GM23338 (cell line): ENCODE data around the gene CHRD.

ENCODE experiments used
- CREB1 ChIP-seq: fragments of 250-450 bp; sonication (Bioruptor Pico); IDR thresholded peaks from 2 replicates; pipeline ENCODE4 v1.5.0; 2020; ENCODE audit warnings: low read depth, mild to moderate bottlenecking, moderate library complexity
- EZH2 ChIP-seq: fragments of 200-600 bp; sonication (generic); IDR thresholded peaks from one replicate; pipeline ENCODE4 v1.8.0; 2017; ENCODE audit warnings: antibody characterized with exemption, mild to moderate bottlenecking, low read depth; ENCODE audit not compliant: unreplicated experiment
- EZH2phosphoT487 ChIP-seq: fragments of 200-600 bp; sonication (generic); IDR thresholded peaks from one replicate; pipeline ENCODE4 v1.8.1; 2018; ENCODE audit warnings: antibody characterized with exemption; ENCODE audit not compliant: unreplicated experiment
- JUNB ChIP-seq: IDR thresholded peaks from one replicate; pipeline ENCODE4 v1.6.1; 2016; ENCODE audit warnings: antibody characterized with exemption; ENCODE audit not compliant: unreplicated experiment
- NANOG ChIP-seq: IDR thresholded peaks from 2 replicates; pipeline ENCODE4 v1.6.1; 2016; ENCODE audit warnings: antibody characterized with exemption, borderline replicate concordance
- POLR2AphosphoS5 ChIP-seq: IDR thresholded peaks from 2 replicates; pipeline ENCODE4 v1.6.1; 2016; ENCODE audit warnings: antibody characterized with exemption, low read depth
- ZNF114 ChIP-seq: fragments of 250-450 bp; sonication (Bioruptor Pico); IDR thresholded peaks from 2 replicates; pipeline ENCODE4 v1.5.0; 2020; ENCODE audit warnings: mild to moderate bottlenecking, moderate library complexity
- ZNF331 ChIP-seq: fragments of 250-450 bp; sonication (Bioruptor Pico); IDR thresholded peaks from 2 replicates; pipeline ENCODE4 v1.5.0; 2020; ENCODE audit warnings: low read depth, mild to moderate bottlenecking, moderate library complexity
- TF ChIP-seq, protein P1 (sequence below), 2 experiments: fragments of 200-600 bp in 1 of 2; sonication (generic) in 1 of 2; conservative IDR thresholded peaks; 2 replicates each; pipeline versions ENCODE4 v1.5.1 to v1.6.1; 2016 to 2017; ENCODE audit warnings: antibody characterized with exemption in 2 of 2, low read depth in 2 of 2, mild to moderate bottlenecking in 2 of 2, moderate library complexity in 1 of 2
- TF ChIP-seq, protein P2 (sequence below): IDR thresholded peaks from one replicate; pipeline ENCODE4 v1.6.1; 2018; ENCODE audit warnings: antibody characterized with exemption; ENCODE audit not compliant: unreplicated experiment

- TF ChIP-seq, protein P1, sequence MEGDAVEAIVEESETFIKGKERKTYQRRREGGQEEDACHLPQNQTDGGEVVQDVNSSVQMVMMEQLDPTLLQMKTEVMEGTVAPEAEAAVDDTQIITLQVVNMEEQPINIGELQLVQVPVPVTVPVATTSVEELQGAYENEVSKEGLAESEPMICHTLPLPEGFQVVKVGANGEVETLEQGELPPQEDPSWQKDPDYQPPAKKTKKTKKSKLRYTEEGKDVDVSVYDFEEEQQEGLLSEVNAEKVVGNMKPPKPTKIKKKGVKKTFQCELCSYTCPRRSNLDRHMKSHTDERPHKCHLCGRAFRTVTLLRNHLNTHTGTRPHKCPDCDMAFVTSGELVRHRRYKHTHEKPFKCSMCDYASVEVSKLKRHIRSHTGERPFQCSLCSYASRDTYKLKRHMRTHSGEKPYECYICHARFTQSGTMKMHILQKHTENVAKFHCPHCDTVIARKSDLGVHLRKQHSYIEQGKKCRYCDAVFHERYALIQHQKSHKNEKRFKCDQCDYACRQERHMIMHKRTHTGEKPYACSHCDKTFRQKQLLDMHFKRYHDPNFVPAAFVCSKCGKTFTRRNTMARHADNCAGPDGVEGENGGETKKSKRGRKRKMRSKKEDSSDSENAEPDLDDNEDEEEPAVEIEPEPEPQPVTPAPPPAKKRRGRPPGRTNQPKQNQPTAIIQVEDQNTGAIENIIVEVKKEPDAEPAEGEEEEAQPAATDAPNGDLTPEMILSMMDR (conservative IDR thresholded peaks at IDR 0.05; ENCODE audit: low read depth in 2 of 2), result no peak
- TF ChIP-seq EZH2phosphoT487, result no peak
- no peak for TF ChIP-seq EZH2
- TF ChIP-seq POLR2AphosphoS5, result no peak
- no peak for TF ChIP-seq ZNF114 (CRISPR knock-in tag)
- no peak for TF ChIP-seq ZNF331 (CRISPR knock-in tag)
- TF ChIP-seq, protein P2, sequence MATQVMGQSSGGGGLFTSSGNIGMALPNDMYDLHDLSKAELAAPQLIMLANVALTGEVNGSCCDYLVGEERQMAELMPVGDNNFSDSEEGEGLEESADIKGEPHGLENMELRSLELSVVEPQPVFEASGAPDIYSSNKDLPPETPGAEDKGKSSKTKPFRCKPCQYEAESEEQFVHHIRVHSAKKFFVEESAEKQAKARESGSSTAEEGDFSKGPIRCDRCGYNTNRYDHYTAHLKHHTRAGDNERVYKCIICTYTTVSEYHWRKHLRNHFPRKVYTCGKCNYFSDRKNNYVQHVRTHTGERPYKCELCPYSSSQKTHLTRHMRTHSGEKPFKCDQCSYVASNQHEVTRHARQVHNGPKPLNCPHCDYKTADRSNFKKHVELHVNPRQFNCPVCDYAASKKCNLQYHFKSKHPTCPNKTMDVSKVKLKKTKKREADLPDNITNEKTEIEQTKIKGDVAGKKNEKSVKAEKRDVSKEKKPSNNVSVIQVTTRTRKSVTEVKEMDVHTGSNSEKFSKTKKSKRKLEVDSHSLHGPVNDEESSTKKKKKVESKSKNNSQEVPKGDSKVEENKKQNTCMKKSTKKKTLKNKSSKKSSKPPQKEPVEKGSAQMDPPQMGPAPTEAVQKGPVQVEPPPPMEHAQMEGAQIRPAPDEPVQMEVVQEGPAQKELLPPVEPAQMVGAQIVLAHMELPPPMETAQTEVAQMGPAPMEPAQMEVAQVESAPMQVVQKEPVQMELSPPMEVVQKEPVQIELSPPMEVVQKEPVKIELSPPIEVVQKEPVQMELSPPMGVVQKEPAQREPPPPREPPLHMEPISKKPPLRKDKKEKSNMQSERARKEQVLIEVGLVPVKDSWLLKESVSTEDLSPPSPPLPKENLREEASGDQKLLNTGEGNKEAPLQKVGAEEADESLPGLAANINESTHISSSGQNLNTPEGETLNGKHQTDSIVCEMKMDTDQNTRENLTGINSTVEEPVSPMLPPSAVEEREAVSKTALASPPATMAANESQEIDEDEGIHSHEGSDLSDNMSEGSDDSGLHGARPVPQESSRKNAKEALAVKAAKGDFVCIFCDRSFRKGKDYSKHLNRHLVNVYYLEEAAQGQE, result no peak
- TF ChIP-seq CREB1 (CRISPR knock-in tag), result no peak
- no peak for TF ChIP-seq NANOG
- TF ChIP-seq JUNB, result no peak
These were observed 28.2 kb upstream of the CHRD start for GRCh38 chr3:184351511-184352148.
